Fibroblast of lung (primary cell): Measurements from ENCODE around the gene TMC2. TPM values are rescaled to one million over a fixed set of nuclear protein-coding genes. Genes with fewer than 3 reads are reported as not detected.
A peak's percentile ranks its signal among the peaks of the same experiment; 100 is the strongest.
"Not testable (repeated sequence)": the region's sequence is repeated elsewhere in the genome, so short reads cannot be mapped to it uniquely, and the experiment has no call there.

Experiments used
- DNase-seq, 2 donors: peaks; one replicate each; pipeline versions ENCODE4 v3.0.0 to v3.0.0-alpha.2; 2010; ENCODE audit warnings: low read depth in 2 of 2
- H2AFZ ChIP-seq: 2 replicates; pipeline ENCODE4 v1.5.1; 2012; ENCODE audit warnings: low read length, control low read depth, inconsistent platforms
- H3K27ac ChIP-seq: 2 replicates; pipeline ENCODE4 v1.5.1; 2011; ENCODE audit warnings: low read length, control low read depth; ENCODE audit not compliant: insufficient read depth
- H3K27me3 ChIP-seq: 2 replicates; pipeline ENCODE4 v1.5.1; 2011; ENCODE audit warnings: mild to moderate bottlenecking, low read length; ENCODE audit not compliant: control insufficient read depth, insufficient read depth
- H3K36me3 ChIP-seq: 2 replicates; pipeline ENCODE4 v1.5.1; 2011; ENCODE audit warnings: low read length; ENCODE audit not compliant: control insufficient read depth, insufficient read depth
- H3K4me1 ChIP-seq: 2 replicates; pipeline ENCODE4 v1.5.1; 2011; ENCODE audit warnings: low read length; ENCODE audit not compliant: control insufficient read depth, insufficient read depth; ENCODE audit errors: extremely low read depth
- H3K4me2 ChIP-seq: 2 replicates; pipeline ENCODE4 v1.5.1; 2011; ENCODE audit warnings: low read length, control low read depth; ENCODE audit not compliant: insufficient read depth; ENCODE audit errors: extremely low read depth
- H3K4me3 ChIP-seq, 4 experiments: fragments of 200-600 bp in 1 of 4; sonication (generic) in 1 of 4; replicated peaks in 1 of 4; 2 replicates each; pipeline ENCODE4 v1.5.1; 2011 to 2016; ENCODE audit warnings: low read length in 4 of 4, low read depth in 3 of 4, mild to moderate bottlenecking in 3 of 4, control low read depth in 2 of 4, inconsistent platforms in 1 of 4, mixed read lengths in 1 of 4; ENCODE audit not compliant: insufficient read depth in 1 of 4; ENCODE audit errors: control extremely low read depth in 1 of 4
- H3K79me2 ChIP-seq: 2 replicates; pipeline ENCODE4 v1.5.1; 2012; ENCODE audit warnings: mild to moderate bottlenecking, low read length, inconsistent platforms; ENCODE audit not compliant: control insufficient read depth, insufficient read depth
- H3K9ac ChIP-seq: 2 replicates; pipeline ENCODE4 v1.5.1; 2011; ENCODE audit warnings: mild to moderate bottlenecking, low read length, control low read depth; ENCODE audit not compliant: insufficient read depth
- H3K9me3 ChIP-seq: 2 replicates; pipeline ENCODE4 v1.5.1; 2012; ENCODE audit warnings: low read depth, low read length; ENCODE audit not compliant: control insufficient read depth, insufficient read depth
- H4K20me1 ChIP-seq: 2 replicates; pipeline ENCODE4 v1.5.1; 2011; ENCODE audit warnings: low read length; ENCODE audit not compliant: control insufficient read depth, insufficient read depth; ENCODE audit errors: extremely low read depth
- EZH2 ChIP-seq: IDR thresholded peaks from 2 replicates; pipeline ENCODE4 v1.5.1; 2012; ENCODE audit warnings: low read length, control low read depth, mild to moderate bottlenecking; ENCODE audit errors: missing control alignments
- polyA plus RNA-seq, 2 donors: library from polyadenylated mRNA; depleted of rRNA in 1 of 2; stranded (reverse) in 1 of 2; unstranded in 1 of 2; fragments of >200 nt; gene quantifications; 2 replicates each; pipeline ENCODE4 v1.2.1, GENCODE V29; 2011 to 2012; ENCODE audit warnings: missing spikeins in 1 of 2
- total RNA-seq: library from RNA; depleted of rRNA; stranded (reverse); fragments of >200 nt; gene quantifications from 2 replicates; pipeline ENCODE4 v1.2.1, GENCODE V29; 2014
- TF ChIP-seq, protein P1 (sequence below), 2 donors: IDR thresholded peaks in 1 of 2; conservative IDR thresholded peaks in 1 of 2; 1 replicate in 1 of 2; 2 replicates in 1 of 2; pipeline ENCODE4 v1.5.1; 2011 to 2012; ENCODE audit warnings: low read length in 2 of 2, control low read depth in 1 of 2, inconsistent platforms in 1 of 2, low read depth in 1 of 2, mild to moderate bottlenecking in 1 of 2

Gene TMC2
- total and polyA plus RNA-seq, 2 donors (not counting 1 experiment from before 2014, with no cell fraction given), result under 0.01 TPM; not detected in 1

DNA sequence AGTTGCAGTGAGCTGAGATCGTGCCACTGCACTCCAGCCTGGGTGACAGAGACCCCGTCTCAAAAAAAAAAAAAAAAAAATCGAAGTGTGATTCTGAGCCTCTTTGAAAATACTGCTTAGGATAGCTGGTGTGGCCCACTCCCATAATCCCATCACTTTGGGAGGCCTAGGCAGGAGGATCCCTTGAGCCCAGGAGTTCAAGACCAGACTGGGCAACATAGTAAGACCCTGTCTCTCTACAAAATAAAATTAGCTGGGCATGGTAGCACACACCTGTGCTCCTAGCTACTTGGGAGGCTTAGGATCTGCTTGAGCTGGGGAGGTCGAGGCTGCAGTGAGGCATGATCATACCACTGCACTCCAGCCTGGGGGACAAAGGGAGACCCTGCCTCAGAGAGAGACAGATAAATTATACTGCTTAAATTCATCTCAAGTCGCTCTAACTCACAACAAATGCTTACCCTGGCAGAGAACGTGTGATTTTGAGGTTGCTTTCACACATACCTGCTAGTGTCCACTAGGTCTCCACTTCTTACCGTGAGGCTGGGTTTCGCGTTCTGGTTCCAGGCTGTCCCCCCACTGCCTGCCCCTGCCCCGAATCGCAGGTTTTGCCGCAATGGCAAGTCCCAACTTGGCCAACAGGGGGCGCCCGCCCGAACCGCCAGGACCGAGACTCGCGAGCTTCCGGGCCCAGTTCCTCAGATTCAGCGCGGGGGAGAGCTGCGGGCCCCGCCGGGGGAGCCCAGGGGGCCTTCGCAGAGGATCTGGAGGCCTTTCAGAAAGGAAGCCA, 12.3 kb upstream of the TMC2 start:
- Histone ChIP-seq H3K9ac (peak overlapping the region; percentile 90), H2AFZ (peak overlapping the region; percentile 69), H4K20me1 (no peaks in the 10 kb centered on the region), H3K4me1 (peaks cover 5% of the 10 kb centered on the region), H3K9me3 (no peaks in the 10 kb centered on the region), H3K79me2 (no peaks in the 10 kb centered on the region), H3K36me3 (no peaks in the 10 kb centered on the region), H3K4me3 (peak overlapping the region; percentile 77 to 89 (median 78)), H3K27ac (peak overlapping the region; percentile 92), H3K4me2 (peak overlapping the region; percentile 88), H3K27me3 (no peaks in the 10 kb centered on the region)
- DNase-seq, result peak; percentile 65 to 79
- TF ChIP-seq, protein P1, sequence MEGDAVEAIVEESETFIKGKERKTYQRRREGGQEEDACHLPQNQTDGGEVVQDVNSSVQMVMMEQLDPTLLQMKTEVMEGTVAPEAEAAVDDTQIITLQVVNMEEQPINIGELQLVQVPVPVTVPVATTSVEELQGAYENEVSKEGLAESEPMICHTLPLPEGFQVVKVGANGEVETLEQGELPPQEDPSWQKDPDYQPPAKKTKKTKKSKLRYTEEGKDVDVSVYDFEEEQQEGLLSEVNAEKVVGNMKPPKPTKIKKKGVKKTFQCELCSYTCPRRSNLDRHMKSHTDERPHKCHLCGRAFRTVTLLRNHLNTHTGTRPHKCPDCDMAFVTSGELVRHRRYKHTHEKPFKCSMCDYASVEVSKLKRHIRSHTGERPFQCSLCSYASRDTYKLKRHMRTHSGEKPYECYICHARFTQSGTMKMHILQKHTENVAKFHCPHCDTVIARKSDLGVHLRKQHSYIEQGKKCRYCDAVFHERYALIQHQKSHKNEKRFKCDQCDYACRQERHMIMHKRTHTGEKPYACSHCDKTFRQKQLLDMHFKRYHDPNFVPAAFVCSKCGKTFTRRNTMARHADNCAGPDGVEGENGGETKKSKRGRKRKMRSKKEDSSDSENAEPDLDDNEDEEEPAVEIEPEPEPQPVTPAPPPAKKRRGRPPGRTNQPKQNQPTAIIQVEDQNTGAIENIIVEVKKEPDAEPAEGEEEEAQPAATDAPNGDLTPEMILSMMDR (conservative IDR thresholded peaks at IDR 0.05 in 1 of 2, IDR thresholded peaks at IDR 0.05 in 1 of 2; ENCODE audit: low read depth in 1 of 2, low read length in 2 of 2), result peak; percentile 81 to 86
- no peak for TF ChIP-seq EZH2

DNA sequence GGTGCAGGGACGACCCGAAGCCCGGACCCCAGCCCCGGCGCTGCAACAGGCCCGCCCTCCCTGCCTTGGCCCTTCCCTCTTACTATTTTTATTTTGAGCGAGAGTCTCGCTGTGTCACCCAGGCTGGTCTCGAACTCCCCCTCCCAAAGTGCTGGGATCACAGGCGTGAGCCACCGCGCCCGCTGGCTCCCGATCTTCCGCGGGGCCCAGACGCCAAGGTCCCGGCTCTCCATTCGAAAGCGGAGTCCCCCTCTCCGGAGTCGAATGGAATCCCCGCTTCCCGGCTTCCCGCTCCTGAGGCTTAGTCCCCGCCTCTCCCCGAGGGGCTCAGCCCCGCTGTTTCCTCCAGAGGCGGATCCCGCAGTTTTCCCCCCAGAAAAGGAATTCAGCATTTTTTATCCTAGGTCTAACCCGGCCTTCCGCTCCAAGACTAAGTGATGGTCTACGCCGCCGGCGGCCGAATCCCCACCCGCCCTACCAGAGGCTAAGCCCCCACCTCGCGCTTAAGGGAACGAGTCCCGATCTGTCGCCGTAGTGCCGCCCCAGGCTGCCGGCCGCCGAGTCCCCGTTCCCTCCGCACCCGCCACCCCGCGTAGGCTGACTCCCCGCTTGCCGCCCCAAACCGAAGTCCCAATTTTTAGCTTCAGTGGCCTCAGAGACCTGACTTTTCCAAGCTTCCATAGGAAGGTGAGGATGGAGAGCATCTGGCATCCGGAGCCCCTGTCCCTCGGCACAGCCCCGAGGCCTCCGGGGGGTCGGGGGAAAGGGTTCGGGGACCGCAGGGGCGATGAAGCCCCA, 11.5 kb upstream of the TMC2 start:
- Histone ChIP-seq H3K36me3 (no peaks in the 10 kb centered on the region), H3K27ac (peak overlapping the region; percentile 92), H3K9me3 (no peaks in the 10 kb centered on the region), H3K9ac (peak overlapping the region; percentile 90), H3K79me2 (no peaks in the 10 kb centered on the region), H2AFZ (peak overlapping the region; percentile 69), H4K20me1 (no peaks in the 10 kb centered on the region), H3K4me1 (no peaks in the 10 kb centered on the region), H3K27me3 (no peaks in the 10 kb centered on the region), H3K4me3 (peak overlapping the region; percentile 77 to 89 (median 78)), H3K4me2 (peak overlapping the region; percentile 88)
- TF ChIP-seq, protein P1 (conservative IDR thresholded peaks at IDR 0.05 in 1 of 2, IDR thresholded peaks at IDR 0.05 in 1 of 2; ENCODE audit: low read depth in 1 of 2, low read length in 2 of 2), result no peak
- no peak for TF ChIP-seq EZH2
- DNase-seq, result peak; percentile 60 to 61

DNA sequence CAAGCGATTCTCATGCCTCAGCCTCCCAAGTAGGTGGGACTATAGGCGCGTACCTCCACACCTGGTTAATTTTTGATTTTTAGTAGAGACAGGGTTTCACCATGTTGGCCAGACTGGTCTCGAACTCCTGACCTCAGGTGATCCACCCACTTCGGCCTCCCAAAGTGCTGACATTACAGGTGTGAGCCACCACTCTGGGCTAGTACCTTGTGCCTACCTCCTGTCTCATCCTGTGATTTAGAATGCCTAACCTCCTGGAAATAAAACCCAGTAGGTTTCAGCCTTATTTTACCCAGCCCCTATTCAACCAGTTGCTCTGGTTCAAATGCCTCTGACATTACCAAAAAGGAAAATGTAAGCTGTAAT, 10.2 kb upstream of the TMC2 start:
- not testable (repeated sequence) for H2AFZ ChIP-seq, H3K4me1 ChIP-seq, H3K9me3 ChIP-seq, H3K4me3 ChIP-seq, H3K27ac ChIP-seq, H4K20me1 ChIP-seq, H3K36me3 ChIP-seq, H3K79me2 ChIP-seq, H3K4me2 ChIP-seq, DNase-seq, H3K9ac ChIP-seq, H3K27me3 ChIP-seq
